K562 (cell line): ENCODE results near the gene SLC33A1. TPM values are rescaled to one million over a fixed set of nuclear protein-coding genes. Genes with fewer than 3 reads are reported as not detected.

Experiments
- ARID3A ChIP-seq: IDR thresholded peaks from 2 replicates; pipeline ENCODE4 v1.6.1; 2012; ENCODE audit warnings: low read depth, low read length, improper control_type of control experiment, borderline replicate concordance
- CBX3 ChIP-seq, 2 experiments: IDR thresholded peaks; 1 replicate in 1 of 2; 2 replicates in 1 of 2; pipeline ENCODE4 v1.6.1; 2012; ENCODE audit warnings: inconsistent platforms in 2 of 2, low read length in 2 of 2, borderline replicate concordance in 1 of 2, control low read depth in 1 of 2
- CREB3 ChIP-seq: fragments of 450-650 bp; conservative IDR thresholded peaks from 2 replicates; pipeline ENCODE4 v1.6.1; 2016; ENCODE audit warnings: missing genetic modification characterization, low read depth, mild to moderate bottlenecking, missing compliant biosample characterization, moderate library complexity
- CXXC5 ChIP-seq: fragments of 250-450 bp; sonication (Bioruptor Pico); IDR thresholded peaks from 2 replicates; pipeline ENCODE4 v1.8.0; 2022; ENCODE audit warnings: inconsistent platforms, mild to moderate bottlenecking, moderate library complexity
- DNMT1 ChIP-seq: fragments of 450-650 bp; IDR thresholded peaks from 2 replicates; pipeline ENCODE4 v1.6.1; 2016; ENCODE audit warnings: antibody characterized with exemption, mild to moderate bottlenecking
- ETV1 ChIP-seq: fragments of 450-650 bp; conservative IDR thresholded peaks from 2 replicates; pipeline ENCODE4 v1.6.1; 2016; ENCODE audit warnings: missing genetic modification characterization, control low read depth, low read depth, missing compliant biosample characterization
- ILK ChIP-seq: fragments of 450-650 bp; IDR thresholded peaks from 2 replicates; pipeline ENCODE4 v1.6.1; 2016; ENCODE audit warnings: missing genetic modification characterization, low read depth, mild to moderate bottlenecking, missing compliant biosample characterization, moderate library complexity, borderline replicate concordance
- IRF2 ChIP-seq: sonication (generic); formaldehyde crosslinking; IDR thresholded peaks from 2 replicates; pipeline ENCODE4 v1.8.1; 2022; ENCODE audit warnings: mild to moderate bottlenecking, missing genetic modification reagents
- PML ChIP-seq: IDR thresholded peaks from 2 replicates; pipeline ENCODE4 v1.6.1; 2012; ENCODE audit warnings: low read length, inconsistent platforms
- POLR2B ChIP-seq: fragments of 450-650 bp; IDR thresholded peaks from 2 replicates; pipeline ENCODE4 v1.6.1; 2018; ENCODE audit warnings: low read depth; ENCODE audit not compliant: partially characterized antibody
- POLR3A ChIP-seq: IDR thresholded peaks from 2 replicates; pipeline ENCODE4 v1.6.1; 2011; ENCODE audit warnings: borderline replicate concordance, mild to moderate bottlenecking, moderate library complexity; ENCODE audit not compliant: insufficient read length, insufficient read depth; ENCODE audit errors: extremely low read depth
- PYGO2 ChIP-seq: fragments of 450-650 bp; IDR thresholded peaks from 2 replicates; pipeline ENCODE4 v1.6.1; 2016; ENCODE audit warnings: mild to moderate bottlenecking, missing genetic modification characterization, moderate library complexity, missing compliant biosample characterization
- RNF2 ChIP-seq: sonication (generic); IDR thresholded peaks from 2 replicates; pipeline ENCODE4 v1.6.1; 2016
- ZBTB1 ChIP-seq: sonication (generic); formaldehyde crosslinking; IDR thresholded peaks from 2 replicates; pipeline ENCODE4 v1.8.1; 2023; ENCODE audit warnings: missing genetic modification reagents, low read depth, mild to moderate bottlenecking, borderline replicate concordance
- ZBTB43 ChIP-seq: sonication (generic); formaldehyde crosslinking; IDR thresholded peaks from 2 replicates; pipeline ENCODE4 v1.8.0; 2023; ENCODE audit warnings: mild to moderate bottlenecking, missing genetic modification reagents
- ZFP91 ChIP-seq: sonication (generic); formaldehyde crosslinking; IDR thresholded peaks from 2 replicates; pipeline ENCODE4 v1.8.0; 2022; ENCODE audit warnings: mild to moderate bottlenecking, missing genetic modification reagents
- ZNF197 ChIP-seq: fragments of 200-800 bp; sonication (Bioruptor generic); IDR thresholded peaks from 2 replicates; pipeline ENCODE4 v1.6.1; 2016; ENCODE audit warnings: low read depth, missing genetic modification characterization, missing compliant biosample characterization
- ZNF239 ChIP-seq: fragments of 250-450 bp; sonication (Bioruptor Pico); IDR thresholded peaks from 2 replicates; pipeline ENCODE4 v1.4.0; 2020; ENCODE audit warnings: mild to moderate bottlenecking
- ZNF41 ChIP-seq: fragments of 250-450 bp; sonication (Bioruptor Pico); conservative IDR thresholded peaks from 2 replicates; pipeline ENCODE4 v1.4.0; 2020; ENCODE audit warnings: mild to moderate bottlenecking
- ZNF57 ChIP-seq: fragments of 450-650 bp; formaldehyde crosslinking; IDR thresholded peaks from 2 replicates; pipeline ENCODE4 v1.4.0; 2020; ENCODE audit warnings: mild to moderate bottlenecking, moderate library complexity
- ZNF740 ChIP-seq, 3 experiments: fragments of 200-800 bp in 1 of 3; sonication (Bioruptor generic) in 1 of 3; sonication (generic) in 1 of 3; formaldehyde crosslinking in 1 of 3; IDR thresholded peaks; 2 replicates each; pipeline versions ENCODE4 v1.6.1 to v1.8.0; 2016 to 2022; ENCODE audit warnings: mild to moderate bottlenecking in 2 of 3, missing compliant biosample characterization in 2 of 3, missing genetic modification characterization in 2 of 3, missing genetic modification reagents in 1 of 3
- polyA plus RNA-seq, 8 experiments: library from polyadenylated mRNA; depleted of rRNA in 4 of 8; stranded (reverse) in 5 of 8; unstranded in 3 of 8; fragments of >200 nt; fragmentation: Nextera tagmentation in 2 of 8; fragmentation: Illumina TruSeq in 1 of 8; extraction: Ambion mirVana in 2 of 8; extraction: Trizol in 1 of 8; gene quantifications; 2 replicates each; pipeline versions ENCODE4 v1.2.1 to v1.2.3, GENCODE V29; 2011 to 2014; ENCODE audit warnings: inconsistent platforms in 1 of 8, missing spikeins in 1 of 8
- total RNA-seq, 7 experiments: library from RNA; depleted of rRNA in 6 of 7; stranded (reverse); fragments of >200 nt in 6 of 7; fragmentation: Illumina TruSeq in 2 of 7; extraction: Trizol in 2 of 7; gene quantifications; 2 replicates each; pipeline versions ENCODE4 v1.2.1 to v1.2.3, GENCODE V29; 2011 to 2021; ENCODE audit warnings: low replicate concordance in 1 of 7

The SLC33A1 gene
- total and polyA plus RNA-seq, 9 of the 15 experiments (the other 6 are each of a cell fraction or from before 2014, with no cell fraction given) = 6.2 to 26.8 (median 19.6) TPM

- TF ChIP-seq ZNF57 (CRISPR knock-in tag) = no peak
- no peak for TF ChIP-seq POLR2B
- TF ChIP-seq ZNF41 (CRISPR knock-in tag) = no peak
- TF ChIP-seq CBX3 (IDR thresholded peaks at IDR 0.05; ENCODE audit: borderline replicate concordance in 1 of 2, low read length in 2 of 2) = 0 out of 3 replicates have a peak, but pooled peaks of 1 of the 2 experiments have one; percentile 45
- TF ChIP-seq RNF2 = peak; percentile 55; the same call in 1 of the 2 replicates
- TF ChIP-seq ZBTB1 (CRISPR knock-in tag) = no peak
- TF ChIP-seq PML = peak; percentile 77; the same call in 1 of the 2 replicates
- no peak for TF ChIP-seq ZNF740 (CRISPR knock-in tag; IDR thresholded peaks at IDR 0.05)
- no peak for TF ChIP-seq ZNF740 (tag; IDR thresholded peaks at IDR 0.05)
- no peak for TF ChIP-seq ZFP91 (CRISPR knock-in tag)
- no peak for TF ChIP-seq CREB3 (tag)
- no peak for TF ChIP-seq PYGO2 (tag)
- TF ChIP-seq ZBTB43 (CRISPR knock-in tag) = no peak
- TF ChIP-seq CXXC5 (CRISPR knock-in tag) = 0 out of 2 replicates have a peak, but pooled peaks have one; percentile 8
- no peak for TF ChIP-seq IRF2 (CRISPR knock-in tag)
- TF ChIP-seq ZNF239 = no peak
- 0 out of 2 replicates have a peak, but pooled peaks have one; percentile 47 for TF ChIP-seq ZNF197 (CRISPR knock-in tag)
- no peak for TF ChIP-seq DNMT1
- no peak for TF ChIP-seq POLR3A
- TF ChIP-seq ARID3A = peak; percentile 68; the same call in 1 of the 2 replicates
- TF ChIP-seq ILK = no peak
- TF ChIP-seq ETV1 (tag) = no peak
These were observed 36.5 kb upstream of the SLC33A1 start (continued) for GRCh38 chr3:155890671-155891190.
